ENCODE results near the gene TAS2R5.
"Not testable (repeated sequence)": the region's sequence is repeated elsewhere in the genome, so short reads cannot be mapped to it uniquely, and the experiment has no call there.

Gene TAS2R5, protein sequence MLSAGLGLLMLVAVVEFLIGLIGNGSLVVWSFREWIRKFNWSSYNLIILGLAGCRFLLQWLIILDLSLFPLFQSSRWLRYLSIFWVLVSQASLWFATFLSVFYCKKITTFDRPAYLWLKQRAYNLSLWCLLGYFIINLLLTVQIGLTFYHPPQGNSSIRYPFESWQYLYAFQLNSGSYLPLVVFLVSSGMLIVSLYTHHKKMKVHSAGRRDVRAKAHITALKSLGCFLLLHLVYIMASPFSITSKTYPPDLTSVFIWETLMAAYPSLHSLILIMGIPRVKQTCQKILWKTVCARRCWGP

DNA sequence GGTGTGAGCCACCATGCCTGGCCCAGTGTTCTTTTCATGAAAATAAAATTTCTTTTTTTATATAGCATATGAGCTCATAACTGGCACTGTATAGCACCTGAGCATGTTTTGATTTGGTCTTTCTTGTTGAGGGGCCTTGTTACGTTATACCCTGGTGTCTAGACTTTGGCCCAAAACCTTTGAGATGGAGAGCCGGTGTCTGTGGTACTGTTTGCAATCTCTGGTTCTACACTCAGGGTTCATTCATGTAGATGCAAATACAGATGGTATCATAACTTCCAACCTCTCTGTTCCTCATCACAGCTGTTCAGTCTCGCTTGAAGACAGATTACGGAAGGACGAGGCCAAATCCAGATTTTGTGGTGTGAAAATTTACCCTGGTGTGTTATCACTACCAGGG, at the start of gene TAS2R5:
Gene TAS2R5, plus strand, starts transcription at position 301 of the 400 bp plus-strand sequence. CDS start 145 bp downstream, outside the sequence.
- no peak for DNase-seq

DNA sequence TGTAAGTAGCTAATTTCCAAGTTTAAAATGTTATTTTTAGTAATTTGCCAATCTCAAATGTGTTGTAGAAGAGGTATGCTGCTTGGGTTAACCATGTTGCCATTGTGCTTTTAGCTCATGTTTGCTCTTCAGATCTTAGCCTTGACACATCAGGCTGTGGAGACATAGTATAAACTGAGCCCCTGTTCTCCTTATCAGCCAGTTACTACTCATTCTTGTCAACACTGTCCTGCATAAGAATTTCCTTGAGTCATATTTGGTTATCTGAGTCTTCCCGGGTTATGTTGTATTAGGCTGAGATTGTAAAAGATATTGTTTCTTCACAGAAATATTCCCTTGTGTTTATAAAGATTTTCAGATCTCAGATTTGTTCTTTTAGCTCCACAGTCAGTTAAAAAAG, 47.8 kb upstream of the TAS2R5 start:
- no peak for DNase-seq

GRCh38 chr7:141744131-141744530, 45.9 kb upstream of the TAS2R5 start:
- DNase-seq = no peak

- no peak for DNase-seq
Measured at GRCh38 chr7:141748396-141748795, 41.6 kb upstream of the TAS2R5 start.

- DNase-seq = peak; percentile 14
Measured at GRCh38 chr7:141751904-141752303, 38.1 kb upstream of the TAS2R5 start.

- no peak for DNase-seq
Measured at GRCh38 chr7:141752634-141753033, 37.4 kb upstream of the TAS2R5 start.

DNA sequence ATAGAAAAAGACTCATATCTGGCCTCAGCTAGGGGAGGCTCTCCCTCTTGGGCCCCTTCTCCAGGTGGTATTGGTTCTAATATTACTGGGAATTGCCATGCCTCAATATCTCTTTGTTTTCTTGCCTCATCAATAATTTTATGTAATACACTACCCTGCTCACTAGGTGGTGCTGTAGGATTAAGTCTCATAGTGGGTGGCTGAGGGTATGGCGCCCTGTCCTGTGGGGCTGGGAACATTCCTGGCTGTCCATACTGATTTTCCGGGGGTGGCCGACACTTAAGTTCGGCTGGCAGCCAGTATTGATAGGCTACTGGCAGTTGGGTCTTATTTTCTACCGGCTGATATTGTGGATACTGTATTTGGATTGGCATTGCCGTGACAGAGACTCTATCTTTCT, 35.1 kb upstream of the TAS2R5 start:
- no peak for DNase-seq

GRCh38 chr7:141763797-141764196, 26.2 kb upstream of the TAS2R5 start, which contains the start of gene TAS2R3:
TSS of gene TAS2R3 (plus strand) at chr7:141764097. CDS start at chr7:141764159, 62 bp downstream.
- DNase-seq = no peak

DNA sequence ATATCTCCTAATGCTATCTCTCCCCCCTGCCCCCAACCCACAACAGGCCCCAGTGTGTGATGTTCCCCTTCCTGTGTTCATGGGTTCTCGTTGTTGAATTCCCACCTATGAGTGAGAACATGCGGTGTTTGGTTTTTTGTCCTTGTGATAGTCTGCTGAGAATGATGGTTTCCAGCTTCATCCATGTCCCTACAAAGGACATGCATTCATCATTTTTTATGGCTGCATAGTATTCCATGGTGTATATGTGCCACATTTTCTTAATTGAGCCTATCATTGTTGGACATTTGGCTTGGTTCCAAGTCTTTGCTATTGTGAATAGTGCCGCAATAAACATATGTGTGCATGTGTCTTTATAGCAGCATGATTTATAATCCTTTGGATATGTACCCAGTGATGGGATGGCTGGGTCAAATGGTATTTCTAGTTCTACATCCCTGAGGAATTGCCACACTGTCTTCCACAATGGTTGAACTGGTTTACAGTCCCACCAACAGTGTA, 19.9 kb upstream of the TAS2R5 start:
- DNase-seq = not testable (repeated sequence)

DNA sequence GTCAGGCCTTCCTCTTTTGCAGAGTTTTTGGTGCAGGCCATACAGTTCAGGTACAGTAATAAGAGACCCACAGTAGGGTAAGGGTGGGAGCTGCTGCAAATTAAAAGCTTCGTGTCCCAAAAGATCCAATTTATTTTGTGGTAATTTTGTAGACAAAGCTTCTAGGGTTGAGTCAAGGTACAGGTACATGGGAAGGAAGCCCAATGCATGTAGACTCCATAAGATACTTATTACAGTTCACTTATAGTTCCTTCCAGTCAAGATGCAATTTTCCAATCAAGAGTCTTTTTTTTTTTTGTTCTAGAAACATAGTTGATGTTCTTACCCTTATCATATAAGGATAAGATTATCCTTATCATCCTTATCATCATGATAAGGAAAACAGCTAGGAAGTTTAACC, 13.6 kb upstream of the TAS2R5 start, which contains the start of gene TAS2R4:
Gene TAS2R4, plus strand, starts transcription at position 301 of the 400 bp plus-strand sequence. CDS start 1,815 bp downstream, outside the sequence.
- DNase-seq = no peak

DNA sequence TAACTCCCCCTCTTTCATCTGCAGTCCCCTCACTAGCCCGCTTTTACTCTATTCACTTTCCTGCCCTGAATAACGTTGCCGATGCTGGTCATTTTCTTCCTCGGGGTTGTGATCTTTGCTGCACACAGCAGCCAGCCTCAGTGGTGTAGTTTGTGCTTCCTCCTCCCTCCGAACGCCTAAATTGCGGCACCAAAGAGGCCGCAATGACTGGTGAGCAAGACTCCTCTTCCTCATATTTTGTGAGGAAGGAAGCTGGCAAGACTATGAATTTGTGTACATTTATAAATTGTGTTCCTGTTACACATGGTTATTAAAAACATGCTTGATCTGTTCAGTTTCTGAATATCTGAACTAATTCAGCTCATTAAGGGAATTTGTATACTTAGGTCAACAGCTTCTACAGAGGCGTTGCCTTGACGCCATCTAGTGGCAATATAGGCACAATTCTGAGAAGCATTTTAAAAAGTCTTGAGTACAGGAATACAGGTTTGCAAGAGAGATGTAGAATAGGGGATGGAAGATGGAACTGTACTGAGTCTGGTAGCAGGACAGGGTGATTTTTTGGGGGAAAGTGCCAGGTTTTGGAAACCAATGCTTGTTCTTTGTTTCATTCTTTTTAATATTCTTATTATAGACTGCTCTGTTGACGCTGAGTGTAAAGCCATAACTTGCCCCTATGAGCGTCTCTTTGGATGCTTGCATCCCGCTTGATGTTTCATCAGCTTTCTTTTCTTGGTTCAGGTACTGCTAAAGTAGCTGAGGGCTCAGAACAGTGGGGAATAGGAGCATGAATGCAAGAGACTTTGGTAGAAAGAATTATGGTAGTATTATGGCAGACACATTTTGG, 4.1 kb upstream of the TAS2R5 start:
- DNase-seq = peak; percentile 58

DNA sequence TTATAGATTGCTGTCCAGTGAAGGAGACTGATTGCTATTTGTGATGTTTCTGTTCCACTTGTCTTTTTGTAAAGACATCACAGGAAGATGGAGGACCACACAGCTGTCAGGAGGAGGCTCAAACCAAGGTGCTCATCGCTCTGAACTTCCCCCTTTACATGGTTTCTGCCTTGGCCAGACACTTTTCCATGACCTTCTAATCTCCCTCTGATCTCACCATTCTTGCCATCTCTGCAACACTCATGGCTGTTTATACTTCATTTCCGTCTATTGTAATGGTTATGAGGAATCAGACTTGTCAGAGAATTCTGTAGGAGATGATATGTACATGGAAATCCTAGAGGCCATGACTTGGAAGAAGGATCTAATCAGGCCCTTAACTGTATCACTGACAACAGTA, 1.7 kb upstream of the TAS2R5 start:
- no peak for DNase-seq

DNA sequence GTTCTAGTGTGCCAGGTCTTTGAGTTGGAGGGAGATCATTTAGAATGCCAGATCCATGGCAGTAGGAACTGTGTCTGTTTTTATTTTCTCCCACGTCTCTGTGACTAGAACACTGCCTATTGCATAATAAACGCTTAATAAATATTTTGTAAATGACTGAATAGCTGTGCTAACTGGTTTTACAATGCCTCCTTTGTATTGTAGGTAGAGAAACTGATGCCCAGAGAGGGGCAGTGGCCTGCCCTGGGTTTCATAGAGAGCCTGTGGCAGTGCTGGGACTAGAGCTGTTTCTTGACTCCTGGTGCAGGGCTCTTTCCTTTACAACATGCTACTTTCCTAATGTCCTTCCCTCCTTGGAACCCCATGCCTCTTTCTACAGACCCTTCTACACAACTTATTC, 2.5 kb downstream of the TAS2R5 start:
- DNase-seq = no peak

- DNase-seq = peak; percentile 8
Measured at GRCh38 chr7:141820067-141820466, 30.1 kb downstream of the TAS2R5 start.

DNA sequence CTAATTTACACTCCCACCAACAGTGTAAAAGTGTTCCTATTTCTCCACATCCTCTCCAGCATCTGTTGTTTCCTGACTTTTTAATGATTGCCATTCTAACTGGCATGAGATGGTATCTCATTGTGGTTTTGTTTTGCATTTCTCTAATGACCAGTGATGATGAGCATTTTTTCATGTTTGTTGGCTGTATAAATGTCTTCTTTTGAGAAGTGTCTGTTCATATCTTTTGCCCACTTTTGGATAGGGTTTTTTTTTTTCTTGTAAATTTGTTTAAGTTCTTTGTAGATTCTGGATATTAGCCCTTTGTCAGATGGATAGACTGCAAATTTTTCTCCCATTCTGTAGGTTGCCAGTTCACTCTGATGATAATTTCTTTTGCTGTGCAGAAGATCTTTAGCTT, 32.4 kb downstream of the TAS2R5 start:
- not testable (repeated sequence) for DNase-seq

DNA sequence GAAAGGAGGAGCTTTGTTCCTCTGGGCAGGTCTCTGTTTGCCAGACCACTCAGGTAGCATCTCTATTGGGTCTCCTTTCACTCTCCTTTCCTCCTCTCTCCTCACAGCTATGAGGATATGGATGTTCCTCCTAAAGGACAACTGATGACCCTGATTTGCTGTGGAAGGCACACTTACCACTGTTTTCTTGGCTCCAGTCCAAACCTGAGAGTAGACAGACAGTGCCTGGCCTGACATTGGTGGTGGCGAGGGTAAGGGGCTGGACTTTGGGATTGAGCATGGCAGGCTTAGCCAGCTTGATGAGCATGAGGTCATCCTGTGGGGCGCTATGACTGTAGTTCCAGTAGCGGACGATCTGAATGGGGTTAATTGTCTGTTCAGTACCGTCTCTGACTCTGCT, 47.7 kb downstream of the TAS2R5 start:
- no peak for DNase-seq

GRCh38 chr7:141838581-141838980, 48.6 kb downstream of the TAS2R5 start:
- no peak for DNase-seq

- no peak for DNase-seq
Measured at GRCh38 chr7:141839256-141839655, 49.2 kb downstream of the TAS2R5 start.

- DNase-seq = no peak
Measured at GRCh38 chr7:141840708-141841107, 50.7 kb downstream of the TAS2R5 start.
